ENCODE measurements around the gene KLK11. TPM values are rescaled to one million over a fixed set of nuclear protein-coding genes. Genes with fewer than 3 reads are reported as not detected.

KLK11 gene
- total RNA-seq (2014; rRNA removed; shearing (Covaris generic)): not detected in 2 replicates

DNA sequence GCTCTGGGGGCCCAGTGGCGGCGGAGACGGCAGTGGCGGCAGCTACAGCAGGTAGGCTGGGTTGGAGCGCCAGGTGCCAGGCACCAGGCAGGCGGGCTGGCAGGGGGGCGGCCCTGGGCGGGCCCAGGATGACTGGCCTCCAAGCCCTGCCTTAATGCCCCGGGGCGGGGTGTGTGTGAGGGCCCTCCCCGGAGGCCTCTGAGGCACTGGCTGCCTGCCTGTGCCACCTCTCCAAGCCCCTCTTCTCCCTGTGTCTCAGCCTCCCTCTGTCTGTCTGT lies at the start of gene KLK11:
TSS of gene KLK11 (minus strand) at position 63 of the 278 bp plus-strand sequence. CDS start 985 bp downstream, outside the sequence.
- no peak for DNase-seq (ENCODE audit: low spot score)

- DNase-seq (ENCODE audit: low spot score): no peak
Observed at GRCh38 chr19:51075998-51076397, 49.6 kb upstream of the KLK11 start.

GRCh38 chr19:51071095-51071405 lies 44.6 kb upstream of the KLK11 start:
- no peak for DNase-seq (ENCODE audit: low spot score)

- DNase-seq (ENCODE audit: low spot score): no peak
Observed at GRCh38 chr19:51070334-51071094, 44.1 kb upstream of the KLK11 start.

- DNase-seq (ENCODE audit: low spot score): no peak
Observed at GRCh38 chr19:51066393-51067186, 40.2 kb upstream of the KLK11 start.

- no peak for DNase-seq (ENCODE audit: low spot score)
Observed at GRCh38 chr19:51065221-51065960, 39.0 kb upstream of the KLK11 start.

DNA sequence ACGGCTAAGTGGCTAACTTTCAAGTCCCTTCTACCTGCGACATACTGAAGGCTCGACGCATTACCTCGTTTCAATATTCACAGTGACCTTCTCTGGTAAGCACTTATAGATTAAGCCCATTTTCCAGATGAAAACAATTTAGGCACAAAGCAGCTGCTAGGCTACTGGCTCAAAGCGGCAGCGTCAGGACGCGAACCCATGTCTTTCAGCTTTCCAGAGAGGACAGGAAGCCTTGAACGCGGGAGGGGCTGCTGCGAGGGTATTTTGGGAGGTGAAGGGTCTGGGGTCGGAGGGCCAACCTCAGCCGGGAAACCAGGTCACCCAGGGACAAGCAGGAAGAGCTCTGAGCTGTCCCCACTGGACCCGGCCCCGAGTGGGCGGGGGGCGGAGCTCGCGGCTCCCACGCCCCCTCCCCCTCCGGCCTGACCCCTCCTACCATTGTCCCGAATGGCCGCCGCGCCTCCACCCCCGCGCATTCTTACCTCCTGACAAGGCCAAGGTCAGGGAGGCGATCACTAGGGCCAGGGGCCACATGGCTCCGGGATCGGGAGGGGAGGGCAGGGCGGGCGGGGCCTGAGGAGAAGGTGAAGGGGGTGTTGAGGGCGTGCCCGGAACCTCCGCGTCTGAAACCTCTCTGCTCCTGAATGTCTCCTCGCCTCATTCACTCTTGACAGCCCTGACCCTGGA lies 38.3 kb upstream of the KLK11 start, which contains the start of gene KLK13:
TSS of gene KLK13 (minus strand) at position 559 of the 687 bp plus-strand sequence. CDS start at position 534, 25 bp downstream.
- no peak for DNase-seq (ENCODE audit: low spot score)

GRCh38 chr19:51063664-51064063 lies 37.2 kb upstream of the KLK11 start:
- DNase-seq (ENCODE audit: low spot score): no peak

DNA sequence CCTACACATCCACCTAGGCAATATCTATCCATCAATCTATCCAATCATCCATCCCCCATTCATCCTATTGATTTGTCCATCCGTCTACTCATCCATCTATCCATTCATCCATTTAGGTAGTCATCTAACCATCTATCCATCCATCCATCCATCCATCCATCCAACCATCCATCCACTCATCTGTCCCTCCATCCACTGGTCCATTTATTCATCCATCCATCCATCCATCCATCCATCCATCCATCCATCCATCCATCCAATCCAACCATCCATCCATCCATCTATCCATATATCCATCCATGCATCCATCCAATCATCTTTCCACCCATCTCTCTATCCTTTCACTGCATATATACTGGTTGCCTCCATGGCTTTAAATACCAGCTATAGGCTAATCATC lies 34.6 kb upstream of the KLK11 start:
- DNase-seq (ENCODE audit: low spot score): no peak

DNA sequence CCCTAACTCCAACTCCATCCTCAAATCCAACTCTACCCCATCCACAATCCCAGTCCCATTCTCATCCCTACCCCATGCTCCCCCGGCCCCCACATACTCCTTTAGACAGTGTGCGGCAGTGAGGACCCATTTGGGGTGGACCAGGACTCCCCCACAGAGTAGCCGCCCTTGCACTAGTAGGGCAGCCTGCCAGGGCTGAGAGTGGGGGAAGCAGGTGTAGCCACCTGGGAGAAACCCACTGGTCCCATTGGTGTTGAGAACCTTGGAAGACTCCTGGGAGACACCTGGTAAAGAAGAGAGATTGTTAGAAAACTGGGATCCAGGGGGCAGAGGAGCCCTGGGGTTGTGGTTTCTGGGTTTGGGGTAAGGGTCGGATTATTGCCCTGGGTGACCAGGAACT lies 33.9 kb upstream of the KLK11 start:
- no peak for DNase-seq (ENCODE audit: low spot score)

DNA sequence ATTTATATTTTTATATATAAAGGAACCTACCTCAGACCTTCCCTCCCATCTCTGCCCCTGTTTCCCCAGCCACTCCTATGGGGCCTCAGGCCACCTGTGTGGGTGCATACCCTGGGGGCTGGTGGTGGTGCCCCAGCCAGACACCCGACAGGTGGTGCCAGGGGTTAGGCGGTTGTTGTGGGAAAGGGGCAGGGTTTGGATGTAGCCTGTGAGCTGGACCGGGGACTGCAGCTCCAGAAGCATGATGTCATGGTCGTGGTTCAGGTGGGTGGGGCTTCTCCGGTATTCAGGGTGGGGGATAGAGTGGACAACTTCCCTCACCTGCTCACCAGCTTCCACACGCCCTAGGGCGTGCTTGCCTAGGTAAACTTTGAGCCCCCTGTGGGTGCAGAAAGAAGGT lies 33.3 kb upstream of the KLK11 start:
- no peak for DNase-seq (ENCODE audit: low spot score)

GRCh38 chr19:51055866-51056265 lies 29.4 kb upstream of the KLK11 start:
- DNase-seq (ENCODE audit: low spot score): no peak

DNA sequence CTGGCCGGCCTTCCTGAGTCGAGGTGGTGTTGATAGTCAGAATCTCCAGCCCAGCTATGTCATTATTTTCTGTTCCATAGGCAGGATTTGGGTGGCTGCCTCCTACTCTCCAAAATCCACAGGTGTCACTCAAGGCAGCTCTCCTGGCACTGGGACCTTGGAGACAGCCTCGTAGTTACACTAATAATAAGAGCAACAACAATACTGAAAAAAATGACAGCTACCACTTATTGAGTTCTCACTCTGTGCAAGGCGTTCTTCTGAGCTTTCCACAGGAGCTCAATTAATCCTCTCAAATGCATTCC lies 20.6 kb upstream of the KLK11 start:
- no peak for DNase-seq (ENCODE audit: low spot score)

DNA sequence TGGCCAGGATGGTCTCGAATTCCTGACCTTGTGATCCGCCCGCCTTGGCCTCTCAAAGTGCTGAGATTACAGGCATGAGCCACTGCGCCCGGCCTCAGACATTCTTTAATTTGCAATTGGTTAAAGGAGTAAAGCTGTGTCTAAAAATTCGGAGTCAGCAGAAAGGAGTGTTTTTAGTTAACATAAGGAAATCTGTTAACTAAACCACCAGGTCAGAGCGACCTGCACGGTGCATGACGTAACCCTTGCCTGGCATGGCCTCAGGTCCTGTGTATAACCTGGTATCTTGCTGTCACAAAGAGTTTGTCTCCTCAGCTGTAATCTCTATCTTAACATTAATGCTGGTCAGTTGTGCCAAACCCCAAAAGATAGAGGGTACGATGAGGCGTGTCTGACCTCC lies 17.9 kb upstream of the KLK11 start:
- no peak for DNase-seq (ENCODE audit: low spot score)

- no peak for DNase-seq (ENCODE audit: low spot score)
Observed at GRCh38 chr19:51043497-51043896, 17.1 kb upstream of the KLK11 start.

DNA sequence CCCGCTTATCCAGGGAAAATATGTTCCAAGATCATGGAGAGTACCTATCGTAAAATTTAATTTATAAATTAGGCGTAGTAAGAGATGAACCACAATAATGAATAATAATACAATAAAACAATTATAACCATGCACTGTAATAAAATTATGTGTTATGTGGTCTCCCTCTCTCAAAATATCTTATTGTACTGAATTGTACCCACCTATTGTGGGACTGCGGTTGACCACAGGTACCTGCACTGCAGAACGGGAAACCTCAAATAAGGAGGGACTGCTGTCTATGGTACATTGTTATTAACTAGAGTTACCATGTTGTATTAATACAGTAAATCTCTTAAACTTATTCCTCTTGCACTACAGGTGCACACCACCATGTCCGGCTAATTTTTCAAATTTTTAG lies 13.7 kb upstream of the KLK11 start:
- no peak for DNase-seq (ENCODE audit: low spot score)

- DNase-seq (ENCODE audit: low spot score): no peak
Observed at GRCh38 chr19:51036519-51036918, 10.1 kb upstream of the KLK11 start.

- no peak for DNase-seq (ENCODE audit: low spot score)
Observed at GRCh38 chr19:51034704-51035103, 8.3 kb upstream of the KLK11 start, which contains the start of gene KLK12. Gene KLK12, minus strand, starts transcription at chr19:51035002. Its CDS starts 381 bp downstream, at chr19:51034621.

GRCh38 chr19:51031880-51032225 lies 5.4 kb upstream of the KLK11 start:
- no peak for DNase-seq (ENCODE audit: low spot score)

DNA sequence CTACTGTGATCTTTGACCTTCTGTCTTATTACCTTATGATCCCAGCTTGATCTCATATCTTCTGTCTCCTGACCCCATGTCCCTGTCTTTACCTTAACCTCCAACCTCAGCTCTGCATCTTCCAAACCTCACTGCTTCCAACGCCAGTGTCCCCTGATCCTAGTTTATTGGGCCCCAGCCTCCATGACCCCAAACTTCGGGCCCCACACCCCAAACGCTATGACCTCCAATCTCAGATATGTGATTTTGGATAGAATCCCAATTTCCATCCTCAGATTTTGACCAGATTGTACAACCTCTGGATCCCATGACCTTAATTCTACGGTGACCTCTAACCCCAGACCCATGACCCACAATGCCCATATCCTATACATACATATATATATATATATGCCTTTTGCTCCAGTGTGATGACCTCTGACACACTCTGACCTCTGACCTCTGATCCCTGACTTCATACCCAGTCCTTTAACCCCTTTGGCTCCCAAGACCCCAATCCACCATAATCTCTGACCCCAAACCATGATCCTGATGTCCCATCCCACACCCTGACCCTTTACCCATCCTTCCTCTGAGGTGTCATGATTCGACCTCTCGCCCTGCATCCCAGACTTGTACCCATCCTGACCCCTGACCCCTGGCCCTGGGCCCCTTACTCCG lies 4.9 kb upstream of the KLK11 start:
- no peak for DNase-seq (ENCODE audit: low spot score)

- no peak for DNase-seq (ENCODE audit: low spot score)
Observed at GRCh38 chr19:51030631-51031030, 4.2 kb upstream of the KLK11 start.

DNA sequence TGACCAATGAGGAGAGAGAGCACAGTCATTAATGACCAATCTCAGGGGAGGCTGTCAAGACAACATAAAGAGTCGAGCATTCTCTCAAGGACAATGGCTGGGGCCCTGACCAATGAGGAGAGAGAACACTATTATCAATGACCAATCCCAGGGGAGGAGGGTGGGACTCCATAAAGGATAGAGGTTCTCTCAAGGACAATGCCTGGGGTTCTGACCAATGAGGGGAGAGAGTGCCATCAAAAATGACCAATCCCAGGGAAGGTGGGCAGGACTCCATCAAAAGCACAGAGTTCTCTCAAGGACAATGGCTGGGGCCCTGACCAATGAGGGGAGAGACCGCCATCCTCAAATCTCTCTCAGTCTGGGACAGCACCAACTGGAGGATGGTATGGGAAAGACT lies 3.3 kb upstream of the KLK11 start:
- no peak for DNase-seq (ENCODE audit: low spot score)
